ENCODE data around the gene MYH7B.

The MYH7B gene

DNA sequence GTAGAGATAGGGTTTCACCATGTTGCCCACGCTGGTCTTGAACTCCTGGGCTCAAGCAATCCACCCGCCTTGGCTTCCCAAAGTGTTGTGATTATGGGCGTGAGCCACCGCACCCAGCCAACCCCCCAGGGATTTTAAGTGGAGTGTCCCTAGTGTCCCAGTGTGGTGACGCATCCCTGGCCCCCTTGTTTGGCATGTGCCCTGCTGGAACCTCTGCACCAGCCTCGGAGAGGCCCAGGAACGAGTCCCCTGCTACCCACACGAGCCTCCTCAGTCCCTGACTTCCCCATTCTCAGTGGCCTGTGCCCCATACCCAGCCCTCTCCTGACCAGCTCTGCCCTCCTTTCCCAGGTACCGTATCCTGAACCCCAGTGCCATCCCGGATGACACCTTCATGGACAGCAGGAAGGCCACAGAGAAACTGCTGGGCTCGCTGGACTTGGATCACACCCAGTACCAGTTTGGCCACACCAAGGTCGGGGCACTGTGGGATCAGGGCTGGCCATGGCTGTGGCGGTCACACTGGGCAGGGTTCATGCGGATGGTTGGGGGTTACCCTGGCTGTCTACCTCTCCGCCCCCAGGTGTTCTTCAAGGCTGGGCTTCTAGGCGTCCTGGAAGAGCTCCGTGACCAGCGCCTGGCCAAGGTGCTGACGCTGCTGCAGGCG is 37.2 kb downstream of the MYH7B start:
- no peak for DNase-seq (ENCODE audit: low read depth, low spot score)

GRCh38 chr20:34993941-34994508 is 38.4 kb downstream of the MYH7B start:
- no peak for DNase-seq (ENCODE audit: low read depth, low spot score)

DNA sequence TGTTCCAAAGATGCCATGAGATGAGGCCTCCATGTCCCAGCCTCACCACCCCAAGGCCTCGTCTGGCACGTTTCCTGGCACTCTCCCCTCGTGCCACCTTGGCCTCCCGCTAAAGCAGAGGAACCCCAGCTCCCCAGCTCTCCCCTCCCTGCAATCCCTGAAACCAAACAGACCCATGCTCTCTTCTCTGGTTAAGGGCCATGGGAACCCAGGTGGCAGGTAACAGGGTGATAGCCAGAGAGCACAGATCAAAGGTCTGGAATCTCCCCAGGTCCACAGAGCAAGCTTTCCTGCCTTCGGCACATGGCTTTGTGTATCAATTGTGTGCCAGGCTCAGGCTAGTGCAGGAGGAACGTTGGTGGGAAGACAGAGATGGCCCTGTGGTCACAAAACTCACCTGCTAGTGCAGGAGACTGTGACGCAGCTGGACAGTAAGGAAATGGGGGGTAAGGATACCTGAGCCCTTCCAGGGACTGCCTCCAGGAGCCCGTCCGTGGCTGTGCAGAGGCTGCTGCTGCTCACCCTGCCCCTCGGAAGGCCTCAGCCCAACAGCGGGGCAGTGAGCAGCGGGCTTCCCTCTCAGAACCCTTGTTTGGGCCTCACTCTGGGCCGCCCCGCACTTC is 39.0 kb downstream of the MYH7B start:
- DNase-seq (ENCODE audit: low read depth, low spot score): no peak

GRCh38 chr20:34995192-34995591 is 39.5 kb downstream of the MYH7B start:
- DNase-seq (ENCODE audit: low read depth, low spot score): no peak

- DNase-seq (ENCODE audit: low read depth, low spot score): no peak
Measured at GRCh38 chr20:34995696-34996095, 40.0 kb downstream of the MYH7B start.

GRCh38 chr20:34996243-34997028 is 40.8 kb downstream of the MYH7B start:
- DNase-seq (ENCODE audit: low read depth, low spot score): no peak

GRCh38 chr20:34997131-34997561 is 41.5 kb downstream of the MYH7B start:
- peak; percentile 70 for DNase-seq (ENCODE audit: low read depth, low spot score)

DNA sequence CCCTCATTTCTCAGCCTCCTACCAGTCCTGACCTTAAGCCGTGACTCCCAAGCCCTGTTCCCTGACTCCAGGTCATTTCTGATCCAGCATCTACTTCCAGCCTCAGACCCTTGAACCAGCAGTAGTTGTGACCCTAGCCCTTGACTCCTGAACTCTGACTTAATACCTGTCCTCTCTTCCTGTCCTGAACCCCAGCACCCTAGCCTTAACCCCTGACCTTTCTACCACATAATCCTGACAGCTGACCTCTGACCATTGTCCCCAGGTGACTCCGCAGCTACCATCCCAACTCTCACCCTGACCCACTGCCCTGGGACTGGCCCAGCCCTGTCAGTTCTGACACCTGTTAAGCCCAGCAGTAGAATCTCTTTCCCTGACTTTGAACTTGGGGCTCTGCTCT is 42.1 kb downstream of the MYH7B start:
- no peak for DNase-seq (ENCODE audit: low read depth, low spot score)

DNA sequence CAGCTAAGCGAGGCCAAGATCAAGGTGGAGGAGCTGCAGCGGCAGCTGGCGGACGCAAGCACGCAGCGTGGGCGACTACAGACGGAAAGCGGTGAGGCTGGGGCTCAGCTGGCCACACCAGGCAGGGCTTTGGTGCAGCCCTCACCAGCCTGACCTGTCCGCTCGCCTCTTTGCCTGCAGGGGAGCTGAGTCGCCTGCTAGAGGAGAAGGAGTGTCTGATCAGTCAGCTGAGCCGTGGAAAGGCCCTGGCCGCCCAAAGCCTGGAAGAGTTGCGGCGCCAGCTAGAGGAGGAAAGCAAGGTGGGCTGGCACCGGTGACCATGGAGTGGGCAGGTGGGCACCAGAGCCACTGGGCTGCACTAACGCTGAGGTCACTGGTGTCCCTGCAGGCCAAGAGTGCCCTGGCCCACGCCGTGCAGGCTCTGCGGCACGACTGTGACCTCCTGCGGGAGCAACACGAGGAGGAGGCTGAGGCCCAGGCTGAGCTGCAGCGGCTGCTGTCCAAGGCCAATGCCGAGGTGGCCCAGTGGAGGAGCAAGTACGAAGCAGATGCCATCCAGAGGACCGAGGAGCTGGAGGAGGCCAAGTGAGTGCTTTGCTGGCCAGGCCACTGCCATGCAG is 42.8 kb downstream of the MYH7B start:
- DNase-seq (ENCODE audit: low read depth, low spot score): peak; percentile 69

- no peak for DNase-seq (ENCODE audit: low read depth, low spot score)
Measured at GRCh38 chr20:34999021-34999451, 43.4 kb downstream of the MYH7B start.

- DNase-seq (ENCODE audit: low read depth, low spot score): no peak
Measured at GRCh38 chr20:34999782-35000181, 44.1 kb downstream of the MYH7B start.

- DNase-seq (ENCODE audit: low read depth, low spot score): no peak
Measured at GRCh38 chr20:35000311-35000921, 44.7 kb downstream of the MYH7B start.

DNA sequence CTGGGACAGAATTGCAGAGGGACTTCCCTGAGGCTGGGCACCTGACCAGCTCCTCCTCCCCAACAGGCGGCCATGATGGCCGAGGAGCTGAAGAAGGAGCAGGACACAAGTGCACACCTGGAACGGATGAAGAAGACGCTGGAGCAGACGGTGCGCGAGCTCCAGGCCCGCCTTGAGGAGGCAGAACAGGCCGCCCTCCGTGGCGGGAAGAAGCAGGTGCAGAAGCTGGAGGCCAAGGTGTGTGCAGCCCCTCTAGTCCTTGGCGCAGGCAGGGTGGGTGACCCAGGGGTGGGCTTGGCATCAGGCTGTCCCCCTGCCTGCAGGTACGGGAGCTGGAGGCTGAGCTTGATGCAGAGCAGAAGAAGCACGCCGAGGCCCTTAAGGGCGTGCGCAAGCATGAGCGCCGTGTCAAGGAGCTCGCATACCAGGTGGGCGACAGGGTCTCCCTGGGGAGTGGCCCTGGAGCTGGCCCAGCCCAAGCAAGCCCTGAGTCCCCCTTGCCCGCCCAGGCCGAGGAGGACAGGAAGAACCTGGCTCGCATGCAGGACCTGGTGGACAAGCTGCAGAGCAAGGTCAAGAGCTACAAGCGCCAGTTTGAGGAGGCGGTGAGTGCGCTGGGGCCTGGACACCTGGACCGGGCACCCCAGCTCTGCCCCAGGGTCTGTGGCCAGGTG is 45.4 kb downstream of the MYH7B start:
- DNase-seq (ENCODE audit: low read depth, low spot score): no peak

GRCh38 chr20:35001596-35002362 is 46.1 kb downstream of the MYH7B start:
- peak; percentile 38 for DNase-seq (ENCODE audit: low read depth, low spot score)

DNA sequence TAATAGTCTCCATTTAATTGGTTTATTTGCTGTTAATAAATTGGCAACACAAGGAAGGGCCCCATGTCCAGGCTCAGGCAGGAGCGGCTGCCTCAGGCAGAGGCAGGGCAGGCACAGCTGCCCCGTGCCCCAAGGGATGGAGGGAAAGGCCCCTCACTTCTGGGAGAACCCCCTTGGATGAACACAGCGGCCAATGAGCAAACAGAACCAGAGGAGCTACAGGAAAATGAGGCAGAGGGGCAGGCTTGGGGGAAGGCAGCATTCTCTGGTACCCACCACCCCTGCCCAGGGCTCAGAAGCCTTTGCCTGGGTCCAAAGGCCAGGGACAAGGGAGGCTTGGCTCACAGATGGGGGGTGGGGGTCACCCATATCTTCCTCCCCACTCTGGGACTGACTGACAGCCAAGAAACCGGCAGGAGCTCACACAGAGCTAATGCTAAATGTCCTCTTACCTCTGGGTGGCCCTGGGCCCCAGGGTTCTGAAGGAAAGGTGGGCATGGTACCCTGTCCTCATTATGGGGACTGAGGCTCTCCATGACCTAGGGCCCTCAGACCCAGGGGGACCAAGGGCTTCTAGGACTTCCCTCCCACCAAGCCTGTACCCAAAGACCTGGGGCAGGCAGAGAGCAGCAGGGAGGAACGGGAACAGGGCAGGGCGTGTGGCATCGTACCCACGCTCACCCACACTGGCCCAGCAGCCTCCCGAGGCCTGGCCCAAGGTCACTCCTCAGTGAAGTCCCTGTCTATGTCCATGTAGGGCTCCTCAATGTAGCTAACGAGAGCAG is 47.0 kb downstream of the MYH7B start:
- DNase-seq (ENCODE audit: low read depth, low spot score): no peak

- no peak for DNase-seq (ENCODE audit: low read depth, low spot score)
Measured at GRCh38 chr20:35003211-35004031, 47.8 kb downstream of the MYH7B start.

- DNase-seq (ENCODE audit: low read depth, low spot score): no peak
Measured at GRCh38 chr20:35004051-35004725, 48.5 kb downstream of the MYH7B start.

Measured in ELF-1 (cell line).